Measurements from ENCODE around the gene OBSCN.

The OBSCN gene

GRCh38 chr1:228420968-228421826, 213.4 kb downstream of the OBSCN start:
- FAIRE-seq (no peak), DNase-seq (ENCODE audit: insufficient read length, low spot score) (no peak)
- no peak for TF ChIP-seq POLR2A (IDR thresholded peaks at IDR 0.05; ENCODE audit: low read depth, low read length)
- TF ChIP-seq PAX5 (IDR thresholded peaks at IDR 0.05; ENCODE audit: insufficient read depth, low read length, severe bottlenecking), result no peak
- no peak for TF ChIP-seq POLR2AphosphoS5 (IDR thresholded peaks at IDR 0.05; ENCODE audit: low read depth, low read length)
- TF ChIP-seq SPI1 (IDR thresholded peaks at IDR 0.05; ENCODE audit: low read depth, low read length), result no peak
- no peak for TF ChIP-seq TAF1 (IDR thresholded peaks at IDR 0.05; ENCODE audit: low read depth, low read length)
- TF ChIP-seq POU2F2 (IDR thresholded peaks at IDR 0.05; ENCODE audit: low read depth, low read length), result no peak

- no peak for TF ChIP-seq POLR2AphosphoS5 (IDR thresholded peaks at IDR 0.05; ENCODE audit: low read depth, low read length)
- TF ChIP-seq PAX5 (IDR thresholded peaks at IDR 0.05; ENCODE audit: insufficient read depth, low read length, severe bottlenecking), result no peak
- no peak for TF ChIP-seq TAF1 (IDR thresholded peaks at IDR 0.05; ENCODE audit: low read depth, low read length)
- TF ChIP-seq SPI1 (IDR thresholded peaks at IDR 0.05; ENCODE audit: low read depth, low read length), result no peak
- no peak for TF ChIP-seq POU2F2 (IDR thresholded peaks at IDR 0.05; ENCODE audit: low read depth, low read length)
- no peak for TF ChIP-seq POLR2A (IDR thresholded peaks at IDR 0.05; ENCODE audit: low read depth, low read length)
- DNase-seq (ENCODE audit: insufficient read length, low spot score) (no peak), FAIRE-seq (no peak)
Observed at GRCh38 chr1:228423404-228424053, 215.7 kb downstream of the OBSCN start.

DNA sequence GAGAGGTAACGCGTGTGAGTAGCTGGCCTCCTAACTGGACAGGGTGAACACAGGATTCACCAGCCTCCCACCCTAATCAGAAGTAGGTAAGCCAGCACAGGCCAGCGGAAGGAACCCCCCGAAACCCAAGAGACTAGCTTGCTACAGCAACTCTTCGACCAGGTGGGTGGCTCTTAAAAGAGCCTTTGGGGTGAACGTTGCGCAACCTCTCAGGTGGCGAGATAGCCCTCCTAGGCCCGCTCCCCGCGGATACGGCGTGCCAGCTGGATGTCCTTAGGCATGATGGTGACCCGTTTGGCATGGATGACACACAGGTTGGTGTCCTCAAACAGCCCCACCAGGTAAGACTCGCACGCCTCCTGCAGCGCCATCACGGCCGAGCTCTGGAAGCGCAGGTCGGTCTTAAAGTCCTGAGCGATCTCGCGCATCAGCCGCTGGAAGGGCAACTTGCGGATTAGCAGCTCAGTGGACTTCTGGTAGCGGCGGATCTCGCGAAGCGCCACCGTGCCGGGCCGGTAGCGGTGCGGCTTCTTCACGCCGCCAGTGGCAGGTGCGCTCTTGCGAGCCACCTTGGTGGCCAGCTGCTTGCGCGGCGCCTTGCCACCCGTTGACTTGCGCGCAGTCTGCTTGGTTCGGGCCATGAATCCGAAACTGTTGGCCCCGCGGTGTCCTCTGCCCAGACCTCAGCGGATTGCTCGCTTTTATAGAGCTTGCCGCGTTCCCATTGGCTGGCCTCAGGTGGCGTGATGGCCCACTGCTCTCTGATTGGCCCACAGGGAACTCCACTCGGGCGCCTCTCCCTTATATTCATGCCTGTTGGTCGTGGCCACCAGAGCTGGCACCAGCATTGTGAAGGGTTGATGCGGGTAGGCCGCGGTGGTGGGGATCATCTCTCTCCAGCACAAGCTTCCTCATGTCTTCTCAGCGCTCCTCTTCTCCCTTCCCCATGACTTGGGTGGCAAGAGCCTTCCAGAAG, 217.1 kb downstream of the OBSCN start:
- TF ChIP-seq TAF1 (IDR thresholded peaks at IDR 0.05; ENCODE audit: low read depth, low read length) (no peak), SPI1 (IDR thresholded peaks at IDR 0.05; ENCODE audit: low read depth, low read length) (no peak), POLR2A (IDR thresholded peaks at IDR 0.05; ENCODE audit: low read depth, low read length) (no peak), PAX5 (IDR thresholded peaks at IDR 0.05; ENCODE audit: insufficient read depth, low read length, severe bottlenecking) (no peak), POU2F2 (IDR thresholded peaks at IDR 0.05; ENCODE audit: low read depth, low read length) (no peak), POLR2AphosphoS5 (IDR thresholded peaks at IDR 0.05; ENCODE audit: low read depth, low read length) (no peak)
- DNase-seq (ENCODE audit: insufficient read length, low spot score) (no peak), FAIRE-seq (no peak)

GRCh38 chr1:228426518-228427175, 218.8 kb downstream of the OBSCN start:
- FAIRE-seq, result no peak
- TF ChIP-seq SPI1 (IDR thresholded peaks at IDR 0.05; ENCODE audit: low read depth, low read length) (no peak), POLR2A (IDR thresholded peaks at IDR 0.05; ENCODE audit: low read depth, low read length) (no peak), TAF1 (IDR thresholded peaks at IDR 0.05; ENCODE audit: low read depth, low read length) (no peak)
- no peak for DNase-seq (ENCODE audit: insufficient read length, low spot score)

DNA sequence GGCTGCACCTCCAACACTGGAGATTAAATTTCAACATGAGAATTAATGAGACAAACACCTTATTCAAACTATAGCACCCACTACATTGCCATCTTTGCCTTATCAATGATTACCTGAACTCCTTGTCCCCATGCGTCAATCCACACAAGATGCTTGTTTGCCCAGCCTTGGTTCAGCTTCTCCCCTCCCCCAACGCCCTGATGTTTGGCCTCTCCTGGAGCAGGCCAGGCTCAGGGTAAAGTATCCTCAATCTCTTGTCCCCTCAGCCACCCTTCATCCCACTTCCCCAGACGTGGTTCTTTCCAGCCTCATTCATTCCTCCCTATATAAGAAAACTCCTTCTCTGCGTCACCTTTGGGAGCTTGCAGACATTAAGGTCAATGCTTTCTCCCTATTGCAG, 220.6 kb downstream of the OBSCN start:
- no peak for FAIRE-seq
- DNase-seq (ENCODE audit: insufficient read length, low spot score), result no peak

More for the DNA sequence above, 220.6 kb downstream of the OBSCN start:
- no peak for TF ChIP-seq POU2F2 (IDR thresholded peaks at IDR 0.05; ENCODE audit: low read depth, low read length)
- no peak for TF ChIP-seq PAX5 (IDR thresholded peaks at IDR 0.05; ENCODE audit: insufficient read depth, low read length, severe bottlenecking)
- TF ChIP-seq POLR2AphosphoS5 (IDR thresholded peaks at IDR 0.05; ENCODE audit: low read depth, low read length), result no peak
- TF ChIP-seq POLR2A (IDR thresholded peaks at IDR 0.05; ENCODE audit: low read depth, low read length), result no peak
- no peak for TF ChIP-seq TAF1 (IDR thresholded peaks at IDR 0.05; ENCODE audit: low read depth, low read length)
- TF ChIP-seq SPI1 (IDR thresholded peaks at IDR 0.05; ENCODE audit: low read depth, low read length), result no peak

Data from GM12891 (cell line).